ENCODE data around the gene CSNK1A1L. TPM values are rescaled to one million over a fixed set of nuclear protein-coding genes. Genes with fewer than 3 reads are reported as not detected.

Gene CSNK1A1L
- total RNA-seq, 2 experiments from 2014 or later = 0.08 TPM; not detected in 1

GRCh38 chr13:37127691-37128241 lies 22.3 kb upstream of the CSNK1A1L start:
- H3K4me3 Mint-ChIP-seq = no peak overlapping the region
- peaks cover 2% of the 10 kb centered on the region for H3K27me3 Mint-ChIP-seq
- no peaks in the 10 kb centered on the region for H3K9me3 Mint-ChIP-seq
- DNase-seq = no peak
- H3K27ac Mint-ChIP-seq = no peak overlapping the region
- H3K36me3 Mint-ChIP-seq = no peaks in the 10 kb centered on the region
- H3K4me1 Mint-ChIP-seq = no peaks in the 10 kb centered on the region

- Mint-ChIP-seq H3K36me3 (no peaks in the 10 kb centered on the region), H3K27ac (no peak overlapping the region), H3K27me3 (peaks cover 4% of the 10 kb centered on the region), H3K9me3 (no peaks in the 10 kb centered on the region), H3K4me1 (no peaks in the 10 kb centered on the region), H3K4me3 (no peak overlapping the region)
- no peak for DNase-seq
These were observed 17.9 kb upstream of the CSNK1A1L start for GRCh38 chr13:37123337-37123736.

- no peaks in the 10 kb centered on the region for H3K36me3 Mint-ChIP-seq
These were observed 12.6 kb upstream of the CSNK1A1L start for GRCh38 chr13:37118016-37118415.

GRCh38 chr13:37114250-37114649 lies 8.8 kb upstream of the CSNK1A1L start:
- no peaks in the 10 kb centered on the region for H3K9me3 Mint-ChIP-seq
- H3K4me3 Mint-ChIP-seq = no peak overlapping the region
- DNase-seq = no peak
- H3K27ac Mint-ChIP-seq = no peak overlapping the region
- H3K4me1 Mint-ChIP-seq = no peaks in the 10 kb centered on the region
- H3K27me3 Mint-ChIP-seq = peaks cover 4% of the 10 kb centered on the region
- no peaks in the 10 kb centered on the region for H3K36me3 Mint-ChIP-seq

More at GRCh38 chr13:37118016-37118415, 12.6 kb upstream of the CSNK1A1L start:
- H3K4me1 Mint-ChIP-seq = no peaks in the 10 kb centered on the region
- H3K4me3 Mint-ChIP-seq = no peak overlapping the region
- H3K27me3 Mint-ChIP-seq = peaks cover 8% of the 10 kb centered on the region
- H3K9me3 Mint-ChIP-seq = no peaks in the 10 kb centered on the region
- no peak for DNase-seq
- no peak overlapping the region for H3K27ac Mint-ChIP-seq

- H3K27me3 Mint-ChIP-seq = peaks cover 4% of the 10 kb centered on the region
- H3K9me3 Mint-ChIP-seq = no peaks in the 10 kb centered on the region
- H3K36me3 Mint-ChIP-seq = no peaks in the 10 kb centered on the region
- H3K4me1 Mint-ChIP-seq = no peaks in the 10 kb centered on the region
- H3K27ac Mint-ChIP-seq = no peak overlapping the region
- H3K4me3 Mint-ChIP-seq = no peak overlapping the region
- no peak for DNase-seq
These were observed 8.1 kb upstream of the CSNK1A1L start for GRCh38 chr13:37113534-37113933.

GRCh38 chr13:37109051-37109678 lies 3.7 kb upstream of the CSNK1A1L start:
- no peaks in the 10 kb centered on the region for H3K9me3 Mint-ChIP-seq
- H3K27me3 Mint-ChIP-seq = peaks cover 7% of the 10 kb centered on the region
- H3K27ac Mint-ChIP-seq = no peak overlapping the region
- H3K4me1 Mint-ChIP-seq = no peaks in the 10 kb centered on the region
- H3K36me3 Mint-ChIP-seq = no peaks in the 10 kb centered on the region
- no peak for DNase-seq
- H3K4me3 Mint-ChIP-seq = no peak overlapping the region

GRCh38 chr13:37107868-37108267 lies 2.4 kb upstream of the CSNK1A1L start:
- no peak for DNase-seq
- Mint-ChIP-seq H3K9me3 (no peaks in the 10 kb centered on the region), H3K36me3 (no peaks in the 10 kb centered on the region), H3K27me3 (peaks cover 11% of the 10 kb centered on the region), H3K4me1 (no peaks in the 10 kb centered on the region), H3K27ac (no peak overlapping the region), H3K4me3 (no peak overlapping the region)

GRCh38 chr13:37107456-37107855 lies 2.0 kb upstream of the CSNK1A1L start:
- no peaks in the 10 kb centered on the region for H3K36me3 Mint-ChIP-seq
- no peak overlapping the region for H3K27ac Mint-ChIP-seq
- peaks cover 15% of the 10 kb centered on the region for H3K27me3 Mint-ChIP-seq
- H3K9me3 Mint-ChIP-seq = no peaks in the 10 kb centered on the region
- H3K4me3 Mint-ChIP-seq = no peak overlapping the region
- H3K4me1 Mint-ChIP-seq = no peaks in the 10 kb centered on the region
- DNase-seq = no peak

- Mint-ChIP-seq H3K27me3 (peaks cover 20% of the 10 kb centered on the region), H3K4me1 (no peaks in the 10 kb centered on the region), H3K9me3 (no peaks in the 10 kb centered on the region), H3K36me3 (no peaks in the 10 kb centered on the region), H3K27ac (no peak overlapping the region), H3K4me3 (no peak overlapping the region)
- no peak for DNase-seq
These were observed 1.2 kb upstream of the CSNK1A1L start for GRCh38 chr13:37106642-37107041.

- H3K27me3 Mint-ChIP-seq = peaks cover 22% of the 10 kb centered on the region
- no peak for DNase-seq
- no peaks in the 10 kb centered on the region for H3K4me1 Mint-ChIP-seq
- H3K36me3 Mint-ChIP-seq = no peaks in the 10 kb centered on the region
- H3K27ac Mint-ChIP-seq = no peak overlapping the region
- H3K4me3 Mint-ChIP-seq = no peak overlapping the region
- no peaks in the 10 kb centered on the region for H3K9me3 Mint-ChIP-seq
These were observed 2.6 kb downstream of the CSNK1A1L start for GRCh38 chr13:37102896-37103295.

- peaks cover 15% of the 10 kb centered on the region for H3K27me3 Mint-ChIP-seq
- H3K4me3 Mint-ChIP-seq = no peak overlapping the region
- no peaks in the 10 kb centered on the region for H3K36me3 Mint-ChIP-seq
- DNase-seq = no peak
- H3K4me1 Mint-ChIP-seq = peaks cover 8% of the 10 kb centered on the region
- H3K9me3 Mint-ChIP-seq = no peaks in the 10 kb centered on the region
- no peak overlapping the region for H3K27ac Mint-ChIP-seq
These were observed 4.3 kb downstream of the CSNK1A1L start for GRCh38 chr13:37101201-37101600.

GRCh38 chr13:37100731-37101130 lies 4.7 kb downstream of the CSNK1A1L start:
- Mint-ChIP-seq H3K9me3 (no peaks in the 10 kb centered on the region), H3K4me1 (peaks cover 8% of the 10 kb centered on the region), H3K27ac (no peak overlapping the region), H3K27me3 (peaks cover 15% of the 10 kb centered on the region), H3K36me3 (no peaks in the 10 kb centered on the region), H3K4me3 (no peak overlapping the region)
- DNase-seq = no peak

GRCh38 chr13:37097076-37097475 lies 8.4 kb downstream of the CSNK1A1L start:
- peaks cover 8% of the 10 kb centered on the region for H3K4me1 Mint-ChIP-seq
- peaks cover 6% of the 10 kb centered on the region for H3K27me3 Mint-ChIP-seq
- H3K36me3 Mint-ChIP-seq = no peaks in the 10 kb centered on the region
- no peaks in the 10 kb centered on the region for H3K9me3 Mint-ChIP-seq
- no peak for DNase-seq
- H3K4me3 Mint-ChIP-seq = no peak overlapping the region
- H3K27ac Mint-ChIP-seq = peak overlapping the region; percentile 6

GRCh38 chr13:37094840-37095239 lies 10.6 kb downstream of the CSNK1A1L start:
- no peak overlapping the region for H3K4me3 Mint-ChIP-seq
- no peaks in the 10 kb centered on the region for H3K9me3 Mint-ChIP-seq
- H3K27ac Mint-ChIP-seq = no peak overlapping the region
- no peak for DNase-seq
- H3K27me3 Mint-ChIP-seq = no peaks in the 10 kb centered on the region
- H3K36me3 Mint-ChIP-seq = no peaks in the 10 kb centered on the region
- H3K4me1 Mint-ChIP-seq = peaks cover 8% of the 10 kb centered on the region

GRCh38 chr13:37094099-37094498 lies 11.4 kb downstream of the CSNK1A1L start:
- DNase-seq = no peak
- H3K4me1 Mint-ChIP-seq = peaks cover 8% of the 10 kb centered on the region
- no peak overlapping the region for H3K4me3 Mint-ChIP-seq
- no peaks in the 10 kb centered on the region for H3K9me3 Mint-ChIP-seq
- H3K36me3 Mint-ChIP-seq = no peaks in the 10 kb centered on the region
- H3K27ac Mint-ChIP-seq = no peak overlapping the region
- H3K27me3 Mint-ChIP-seq = no peaks in the 10 kb centered on the region

- Mint-ChIP-seq H3K27me3 (no peaks in the 10 kb centered on the region), H3K36me3 (no peaks in the 10 kb centered on the region), H3K27ac (no peak overlapping the region), H3K9me3 (no peaks in the 10 kb centered on the region), H3K4me3 (no peak overlapping the region), H3K4me1 (no peaks in the 10 kb centered on the region)
- DNase-seq = no peak
These were observed 13.6 kb downstream of the CSNK1A1L start for GRCh38 chr13:37091835-37092234.
